ENCODE data around the gene KLHDC9.

KLHDC9 gene

DNA sequence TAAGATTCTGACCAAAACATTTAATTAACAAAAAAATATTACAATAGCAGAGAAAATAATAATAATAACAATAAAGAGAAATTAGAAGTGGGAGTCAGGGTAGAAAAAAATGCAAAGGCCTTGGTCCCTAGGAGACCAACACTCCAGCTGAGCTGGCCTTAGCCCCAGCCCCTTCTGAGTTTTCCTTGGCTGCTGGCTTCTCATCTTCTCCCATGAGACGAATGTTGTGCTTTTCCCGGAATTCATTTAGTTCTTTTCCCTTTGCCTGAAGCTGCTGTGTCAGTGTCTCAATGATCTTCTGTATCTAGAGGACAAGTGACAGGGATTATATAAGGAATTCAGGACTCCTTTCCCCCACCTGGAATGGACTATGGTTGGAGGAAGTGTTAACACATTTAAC is 2.4 kb downstream of the KLHDC9 start:
- ChIA-PET POLR2A (interaction anchor here (0.6 to 0.7 kb wide), 2 partner anchors 12 to 56 kb away, joined by 3 to 7 read pairs; no protein-coding TSS in a partner anchor), CTCF (interaction anchor here (1.3 to 8.2 kb wide), 5 partner anchors 18 to 102 kb away, joined by 3 to 137 read pairs (median 49); partner anchors contain the start of genes ARHGAP30 and TSTD1)
- TF ChIP-seq, protein P1, sequence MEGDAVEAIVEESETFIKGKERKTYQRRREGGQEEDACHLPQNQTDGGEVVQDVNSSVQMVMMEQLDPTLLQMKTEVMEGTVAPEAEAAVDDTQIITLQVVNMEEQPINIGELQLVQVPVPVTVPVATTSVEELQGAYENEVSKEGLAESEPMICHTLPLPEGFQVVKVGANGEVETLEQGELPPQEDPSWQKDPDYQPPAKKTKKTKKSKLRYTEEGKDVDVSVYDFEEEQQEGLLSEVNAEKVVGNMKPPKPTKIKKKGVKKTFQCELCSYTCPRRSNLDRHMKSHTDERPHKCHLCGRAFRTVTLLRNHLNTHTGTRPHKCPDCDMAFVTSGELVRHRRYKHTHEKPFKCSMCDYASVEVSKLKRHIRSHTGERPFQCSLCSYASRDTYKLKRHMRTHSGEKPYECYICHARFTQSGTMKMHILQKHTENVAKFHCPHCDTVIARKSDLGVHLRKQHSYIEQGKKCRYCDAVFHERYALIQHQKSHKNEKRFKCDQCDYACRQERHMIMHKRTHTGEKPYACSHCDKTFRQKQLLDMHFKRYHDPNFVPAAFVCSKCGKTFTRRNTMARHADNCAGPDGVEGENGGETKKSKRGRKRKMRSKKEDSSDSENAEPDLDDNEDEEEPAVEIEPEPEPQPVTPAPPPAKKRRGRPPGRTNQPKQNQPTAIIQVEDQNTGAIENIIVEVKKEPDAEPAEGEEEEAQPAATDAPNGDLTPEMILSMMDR (IDR thresholded peaks at IDR 0.05; ENCODE audit: control extremely low read depth, extremely low read depth, low read depth, missing control alignments) = no peak
- DNase-seq (ENCODE audit: extremely low spot score) = no peak

DNA sequence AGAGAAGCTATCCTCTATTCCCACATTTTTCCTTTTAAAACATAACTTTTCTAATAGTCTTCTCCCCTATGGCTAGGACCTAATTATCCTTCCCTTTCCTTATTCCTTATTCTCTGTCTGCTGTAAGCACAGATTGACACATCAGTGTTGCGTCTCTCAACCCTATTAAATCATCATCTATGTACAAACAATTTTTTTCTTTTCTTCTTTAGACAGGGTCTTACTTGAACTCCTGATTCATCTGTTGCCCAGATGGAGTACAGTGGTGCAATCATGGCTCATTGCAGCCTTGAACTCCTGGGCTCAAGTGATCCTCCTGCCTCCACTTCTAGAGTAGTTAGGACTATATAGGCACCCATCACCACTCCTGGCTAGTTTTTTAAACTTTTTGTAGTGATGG is 8.3 kb downstream of the KLHDC9 start:
- DNase-seq (ENCODE audit: extremely low spot score) = no peak
- TF ChIP-seq, protein P1 (IDR thresholded peaks at IDR 0.05; ENCODE audit: control extremely low read depth, extremely low read depth, low read depth, missing control alignments) = no peak
- ChIA-PET POLR2A (no interaction called here), CTCF (interaction anchor here (1.1 to 1.3 kb wide), 2 partner anchors 9 to 15 kb away, joined by 3 to 4 read pairs; no protein-coding TSS in a partner anchor)

- DNase-seq (ENCODE audit: extremely low spot score) = no peak
- POLR2A ChIA-PET = no interaction called here
- CTCF ChIA-PET = interaction anchor here (1.3 kb wide), 2 partner anchors 15 to 54 kb away, joined by 4 to 5 read pairs; no protein-coding TSS in a partner anchor
- TF ChIP-seq, protein P1 (IDR thresholded peaks at IDR 0.05; ENCODE audit: control extremely low read depth, extremely low read depth, low read depth, missing control alignments) = no peak
Observed at GRCh38 chr1:161111117-161111516, 13.0 kb downstream of the KLHDC9 start.

DNA sequence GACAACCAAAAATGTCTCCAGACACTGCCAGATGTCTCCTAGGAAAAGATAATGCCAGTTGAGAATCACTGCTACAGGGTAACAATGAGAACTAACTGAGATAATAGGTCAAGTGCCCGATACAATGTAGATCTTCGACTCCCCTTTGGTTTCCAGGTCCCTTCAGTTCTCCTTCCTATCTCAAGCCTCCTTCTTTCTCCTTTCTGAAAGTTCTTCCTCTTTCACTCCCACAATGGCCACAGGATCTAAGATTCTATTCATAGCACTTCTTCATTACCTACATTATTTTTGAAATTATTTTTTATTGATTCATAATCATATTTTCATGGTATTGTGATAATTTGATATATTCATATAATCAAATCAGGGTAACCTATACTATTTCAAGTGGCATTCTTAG is 13.4 kb downstream of the KLHDC9 start:
- TF ChIP-seq, protein P1 (IDR thresholded peaks at IDR 0.05; ENCODE audit: control extremely low read depth, extremely low read depth, low read depth, missing control alignments) = no peak
- CTCF ChIA-PET = interaction anchor here (1.3 kb wide), 2 partner anchors 15 to 53 kb away, joined by 4 to 5 read pairs; no protein-coding TSS in a partner anchor
- no peak for DNase-seq (ENCODE audit: extremely low spot score)
- POLR2A ChIA-PET = interaction anchor here (1.2 kb wide), 1 partner anchor 10 kb away, joined by 7 read pairs; no protein-coding TSS in a partner anchor

GRCh38 chr1:161113915-161114314 is 15.8 kb downstream of the KLHDC9 start:
- TF ChIP-seq, protein P1 (IDR thresholded peaks at IDR 0.05; ENCODE audit: control extremely low read depth, extremely low read depth, low read depth, missing control alignments) = no peak

GRCh38 chr1:161114556-161114955 is 16.4 kb downstream of the KLHDC9 start:
- POLR2A ChIA-PET = no interaction called here
- CTCF ChIA-PET = interaction anchor here (3.8 kb wide), 1 partner anchor 16 kb away, joined by 20 read pairs; the partner anchor contains the start of gene KLHDC9
- no peak for DNase-seq (ENCODE audit: extremely low spot score)
- TF ChIP-seq, protein P1 (IDR thresholded peaks at IDR 0.05; ENCODE audit: control extremely low read depth, extremely low read depth, low read depth, missing control alignments) = no peak

More at GRCh38 chr1:161113915-161114314, 15.8 kb downstream of the KLHDC9 start:
- ChIA-PET CTCF (interaction anchor here (0.9 kb wide), 1 partner anchor 17 kb away, joined by 4 read pairs; no protein-coding TSS in a partner anchor), POLR2A (no interaction called here)
- no peak for DNase-seq (ENCODE audit: extremely low spot score)
